Parathyroid adenoma (tissue), 2 donors: ENCODE results near the gene DAPK1.

ENCODE experiments used
- H2AFZ ChIP-seq: fragments of 300-600 bp; sonication (generic); one replicate; pipeline ENCODE4 v1.7.0; 2017; ENCODE audit warnings: antibody characterized with exemption, mild to moderate bottlenecking
- H3K27ac ChIP-seq: fragments of 300-600 bp; sonication (generic); one replicate; pipeline ENCODE4 v1.7.0; 2017
- H3K27me3 ChIP-seq: fragments of 300-600 bp; sonication (generic); one replicate; pipeline ENCODE4 v1.7.0; 2017; ENCODE audit warnings: low read length; ENCODE audit not compliant: control insufficient read depth, insufficient read depth
- H3K36me3 ChIP-seq: fragments of 300-600 bp; sonication (generic); one replicate; pipeline ENCODE4 v1.7.0; 2017; ENCODE audit warnings: low read length; ENCODE audit not compliant: control insufficient read depth, insufficient read depth
- H3K4me1 ChIP-seq: fragments of 300-600 bp; sonication (generic); one replicate; pipeline ENCODE4 v1.7.0; 2017; ENCODE audit warnings: control low read depth
- H3K4me2 ChIP-seq: fragments of 300-600 bp; sonication (generic); one replicate; pipeline ENCODE4 v1.7.0; 2017; ENCODE audit warnings: low read length
- H3K4me3 ChIP-seq: fragments of 300-600 bp; sonication (generic); one replicate; pipeline ENCODE4 v1.7.0; 2017; ENCODE audit warnings: low read depth, low read length
- H3K79me2 ChIP-seq: fragments of 300-600 bp; sonication (generic); one replicate; pipeline ENCODE4 v1.7.0; 2017; ENCODE audit warnings: control low read depth
- H3K9ac ChIP-seq: fragments of 300-600 bp; sonication (generic); one replicate; pipeline ENCODE4 v1.7.0; 2017; ENCODE audit warnings: mild to moderate bottlenecking
- H3K9me3 ChIP-seq: fragments of 300-600 bp; sonication (generic); one replicate; pipeline ENCODE4 v1.7.0; 2017; ENCODE audit warnings: low read length; ENCODE audit not compliant: control insufficient read depth
- CTCF ChIP-seq: fragments of 300-600 bp; sonication (generic); IDR thresholded peaks from one replicate; pipeline ENCODE4 v1.7.0; 2017; ENCODE audit warnings: antibody characterized with exemption, mild to moderate bottlenecking
- donor health status: primary hyperparathyroidism.

Gene DAPK1

GRCh38 chr9:87702921-87703320, 205.3 kb downstream of the DAPK1 start:
- TF ChIP-seq CTCF = no peak
- Histone ChIP-seq H3K79me2 (no peaks in the 10 kb centered on the region), H3K4me2 (no peak overlapping the region), H3K4me3 (no peak overlapping the region), H3K27me3 (no peaks in the 10 kb centered on the region), H3K4me1 (no peaks in the 10 kb centered on the region), H3K27ac (no peak overlapping the region), H2AFZ (no peak overlapping the region), H3K9ac (no peak overlapping the region), H3K9me3 (no peaks in the 10 kb centered on the region), H3K36me3 (no peaks in the 10 kb centered on the region)

GRCh38 chr9:87703636-87704276, 206.1 kb downstream of the DAPK1 start:
- H3K27me3 ChIP-seq = no peaks in the 10 kb centered on the region
- H3K36me3 ChIP-seq = no peaks in the 10 kb centered on the region
- H3K4me1 ChIP-seq = no peaks in the 10 kb centered on the region
- no peak overlapping the region for H3K27ac ChIP-seq
- no peak for TF ChIP-seq CTCF
- no peak overlapping the region for H3K4me3 ChIP-seq
- H3K9me3 ChIP-seq = no peaks in the 10 kb centered on the region
- no peaks in the 10 kb centered on the region for H3K79me2 ChIP-seq
- H3K9ac ChIP-seq = no peak overlapping the region
- no peak overlapping the region for H3K4me2 ChIP-seq
- H2AFZ ChIP-seq = no peak overlapping the region

- no peaks in the 10 kb centered on the region for H3K36me3 ChIP-seq
- no peak overlapping the region for H3K9ac ChIP-seq
- H3K79me2 ChIP-seq = no peaks in the 10 kb centered on the region
- H3K4me2 ChIP-seq = no peak overlapping the region
- TF ChIP-seq CTCF = no peak
- no peaks in the 10 kb centered on the region for H3K27me3 ChIP-seq
- H3K9me3 ChIP-seq = no peaks in the 10 kb centered on the region
- no peak overlapping the region for H2AFZ ChIP-seq
- H3K4me3 ChIP-seq = no peak overlapping the region
- no peaks in the 10 kb centered on the region for H3K4me1 ChIP-seq
- no peak overlapping the region for H3K27ac ChIP-seq
These were observed 206.7 kb downstream of the DAPK1 start for GRCh38 chr9:87704342-87704741.

GRCh38 chr9:87706066-87706739, 208.5 kb downstream of the DAPK1 start:
- no peak for TF ChIP-seq CTCF
- no peaks in the 10 kb centered on the region for H3K4me1 ChIP-seq
- H3K79me2 ChIP-seq = no peaks in the 10 kb centered on the region
- H3K9me3 ChIP-seq = no peaks in the 10 kb centered on the region
- H3K4me3 ChIP-seq = no peak overlapping the region
- H3K36me3 ChIP-seq = no peaks in the 10 kb centered on the region
- H3K27ac ChIP-seq = no peak overlapping the region
- H2AFZ ChIP-seq = no peak overlapping the region
- no peaks in the 10 kb centered on the region for H3K27me3 ChIP-seq
- H3K9ac ChIP-seq = no peak overlapping the region
- H3K4me2 ChIP-seq = no peak overlapping the region
